Measurements from ENCODE around the gene RIMS3.
A peak's percentile ranks its signal among the peaks of the same experiment; 100 is the strongest.

The RIMS3 gene

GRCh38 chr1:40621821-40622450 is 43.5 kb downstream of the RIMS3 start:
- TF ChIP-seq CTCF (IDR thresholded peaks at IDR 0.05; ENCODE audit: borderline replicate concordance, insufficient read depth, low read depth, low read length): no peak
- no peak overlapping the region for H3K4me3 ChIP-seq (ENCODE audit: low read depth, low read length)

- H3K4me3 ChIP-seq (ENCODE audit: low read depth, low read length): no peak overlapping the region
- no peak for TF ChIP-seq CTCF (IDR thresholded peaks at IDR 0.05; ENCODE audit: borderline replicate concordance, insufficient read depth, low read depth, low read length)
These were observed 44.8 kb downstream of the RIMS3 start for GRCh38 chr1:40620586-40621210.

- TF ChIP-seq CTCF (IDR thresholded peaks at IDR 0.05; ENCODE audit: borderline replicate concordance, insufficient read depth, low read depth, low read length): no peak
- no peak overlapping the region for H3K4me3 ChIP-seq (ENCODE audit: low read depth, low read length)
These were observed 45.3 kb downstream of the RIMS3 start for GRCh38 chr1:40620150-40620549.

GRCh38 chr1:40618108-40618507 is 47.4 kb downstream of the RIMS3 start:
- TF ChIP-seq CTCF (IDR thresholded peaks at IDR 0.05; ENCODE audit: borderline replicate concordance, insufficient read depth, low read depth, low read length): no peak

GRCh38 chr1:40612345-40612831 is 53.1 kb downstream of the RIMS3 start:
- H3K4me3 ChIP-seq (ENCODE audit: low read depth, low read length): no peak overlapping the region
- peak; percentile 87 for TF ChIP-seq CTCF (IDR thresholded peaks at IDR 0.05; ENCODE audit: borderline replicate concordance, insufficient read depth, low read depth, low read length)

More at GRCh38 chr1:40618108-40618507, 47.4 kb downstream of the RIMS3 start:
- no peak overlapping the region for H3K4me3 ChIP-seq (ENCODE audit: low read depth, low read length)

- no peak overlapping the region for H3K4me3 ChIP-seq (ENCODE audit: low read depth, low read length)
- no peak for TF ChIP-seq CTCF (IDR thresholded peaks at IDR 0.05; ENCODE audit: borderline replicate concordance, insufficient read depth, low read depth, low read length)
These were observed 55.3 kb downstream of the RIMS3 start for GRCh38 chr1:40610156-40610555.

- no peak overlapping the region for H3K4me3 ChIP-seq (ENCODE audit: low read depth, low read length)
- no peak for TF ChIP-seq CTCF (IDR thresholded peaks at IDR 0.05; ENCODE audit: borderline replicate concordance, insufficient read depth, low read depth, low read length)
These were observed 57.6 kb downstream of the RIMS3 start for GRCh38 chr1:40607921-40608320.

Measured in GM12875 (cell line).